OCI-LY7 (cell line): ENCODE data around the gene CHI3L2.

Source experiments
- CTCF ChIP-seq: fragments of 200-600 bp; sonication (generic); conservative IDR thresholded peaks from 2 replicates; pipeline ENCODE4 v1.5.1; 2014; ENCODE audit warnings: mild to moderate bottlenecking, antibody characterized with exemption, low read length, moderate library complexity, mixed read lengths
- EZH2phosphoT487 ChIP-seq: fragments of 200-600 bp; sonication (generic); IDR thresholded peaks from 2 replicates; pipeline ENCODE4 v1.6.1; 2018; ENCODE audit warnings: low read depth, borderline replicate concordance, mild to moderate bottlenecking, mixed run types, antibody characterized with exemption, low read length, moderate library complexity, mixed read lengths

DNA sequence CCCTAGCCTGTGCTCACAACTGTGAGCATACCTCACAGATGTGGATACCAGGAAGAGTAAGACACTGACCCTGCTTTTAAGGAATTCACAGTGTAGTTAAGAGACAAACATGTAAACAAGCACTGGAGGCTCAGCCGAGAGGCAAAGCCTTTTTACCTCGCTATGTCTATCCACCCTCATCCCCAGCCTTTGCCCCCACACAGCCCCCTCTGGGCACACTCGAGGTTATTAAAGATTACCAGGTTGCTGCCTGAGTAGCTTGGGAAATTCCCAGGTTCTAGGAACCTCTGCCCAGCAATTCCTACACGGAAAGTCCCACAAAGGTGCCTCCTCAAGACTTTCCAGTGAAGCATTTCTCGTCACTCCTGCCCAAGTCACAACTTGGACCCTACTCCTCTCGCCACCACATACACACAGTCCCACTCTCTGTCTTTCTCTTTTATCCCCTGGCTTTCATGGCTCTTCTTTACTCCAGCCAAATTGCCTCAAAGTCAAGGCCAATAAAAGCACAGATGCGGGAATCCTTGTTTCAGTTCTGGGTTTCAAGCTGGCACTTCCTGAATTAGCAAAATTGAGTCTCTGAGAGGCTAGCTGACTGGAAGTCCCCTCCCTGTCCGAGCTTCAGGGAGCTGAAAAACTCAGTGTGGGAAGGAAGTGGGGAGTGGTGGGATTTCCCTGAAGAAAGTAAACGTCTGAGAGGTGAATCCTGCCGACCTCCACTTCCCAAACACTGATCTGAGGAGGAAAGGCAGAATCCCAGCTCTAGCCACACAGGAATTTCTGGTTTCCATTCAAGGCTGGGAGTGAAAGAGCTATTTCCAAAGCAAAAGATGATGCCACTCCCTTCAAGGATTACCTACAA is 34.6 kb upstream of the CHI3L2 start:
- no peak for TF ChIP-seq CTCF
- TF ChIP-seq EZH2phosphoT487 = no peak
